Activated gamma-delta T cell treated with anti-CD3 and anti-CD28 coated beads, Interleukin-2, amount 50 U/mL, for 16 hours (primary cell): ENCODE results near the gene PRM1.
A peak's percentile ranks its signal among the peaks of the same experiment; 100 is the strongest.
"Not testable (repeated sequence)": the region's sequence is repeated elsewhere in the genome, so short reads cannot be mapped to it uniquely, and the experiment has no call there.

Experiments used
- DNase-seq: peaks from one replicate; pipeline ENCODE4 v3.0.0-alpha.2; 2020; ENCODE audit warnings: low read depth

Gene PRM1

GRCh38 chr16:11297492-11298142, 16.5 kb upstream of the PRM1 start:
- peak; percentile 54 for DNase-seq

GRCh38 chr16:11296706-11297491, 15.8 kb upstream of the PRM1 start:
- DNase-seq, result no peak

- DNase-seq, result no peak
Measured at GRCh38 chr16:11296351-11296705, 15.2 kb upstream of the PRM1 start.

- DNase-seq, result no peak
Measured at GRCh38 chr16:11295672-11296071, 14.5 kb upstream of the PRM1 start.

- no peak for DNase-seq
Measured at GRCh38 chr16:11292076-11292748, 11.1 kb upstream of the PRM1 start.

- DNase-seq, result no peak
Measured at GRCh38 chr16:11291091-11291703, 10.1 kb upstream of the PRM1 start.

- no peak for DNase-seq
Measured at GRCh38 chr16:11290102-11290893, 9.2 kb upstream of the PRM1 start.

- DNase-seq, result not testable (repeated sequence)
Measured at GRCh38 chr16:11289696-11290095, 8.6 kb upstream of the PRM1 start.

- no peak for DNase-seq
Measured at GRCh38 chr16:11289202-11289601, 8.1 kb upstream of the PRM1 start.

- DNase-seq, result no peak
Measured at GRCh38 chr16:11285842-11286241, 4.7 kb upstream of the PRM1 start.

GRCh38 chr16:11283820-11284248, 2.7 kb upstream of the PRM1 start:
- DNase-seq, result no peak

- no peak for DNase-seq
Measured at GRCh38 chr16:11278681-11279628, 2.2 kb downstream of the PRM1 start.

GRCh38 chr16:11277607-11278337, 3.4 kb downstream of the PRM1 start:
- no peak for DNase-seq

GRCh38 chr16:11276896-11277593, 4.1 kb downstream of the PRM1 start:
- no peak for DNase-seq

GRCh38 chr16:11276143-11276895, 4.8 kb downstream of the PRM1 start, which contains the start of gene PRM2:
TSS of gene PRM2 (minus strand) at chr16:11276480. CDS start at chr16:11276370, 110 bp downstream.
- no peak for DNase-seq

- no peak for DNase-seq
Measured at GRCh38 chr16:11274964-11275363, 6.2 kb downstream of the PRM1 start.

GRCh38 chr16:11273721-11274324, 7.3 kb downstream of the PRM1 start:
- no peak for DNase-seq
